ENCODE measurements around the gene HTR5A. TPM values are rescaled to one million over a fixed set of nuclear protein-coding genes. Genes with fewer than 3 reads are reported as not detected.

The HTR5A gene
- total RNA-seq, 4 donors from 2014 or later, result not detected

- H3K27ac ChIP-seq, result no peak overlapping the region
- no peaks in the 10 kb centered on the region for H3K27me3 ChIP-seq
- H3K4me3 ChIP-seq, result no peak overlapping the region
- H3K9me3 ChIP-seq, result no peaks in the 10 kb centered on the region
- DNase-seq, result no peak
- TF ChIP-seq CTCF (IDR thresholded peaks at IDR 0.05) (no peak), POLR2A (IDR thresholded peaks at IDR 0.05) (no peak)
- H3K4me1 ChIP-seq, result no peaks in the 10 kb centered on the region
- H3K36me3 ChIP-seq, result no peaks in the 10 kb centered on the region
These were observed 20.6 kb downstream of the HTR5A start for GRCh38 chr7:155090684-155091083.

- Histone ChIP-seq H3K27ac (no peak overlapping the region), H3K4me3 (no peak overlapping the region), H3K36me3 (no peaks in the 10 kb centered on the region), H3K27me3 (no peaks in the 10 kb centered on the region), H3K4me1 (no peaks in the 10 kb centered on the region), H3K9me3 (no peaks in the 10 kb centered on the region)
- no peak for DNase-seq
- no peak for TF ChIP-seq CTCF (IDR thresholded peaks at IDR 0.05)
- TF ChIP-seq POLR2A (IDR thresholded peaks at IDR 0.05), result no peak
These were observed 23.5 kb downstream of the HTR5A start for GRCh38 chr7:155093596-155093995.

GRCh38 chr7:155094636-155095135 lies 24.6 kb downstream of the HTR5A start:
- no peak overlapping the region for H3K4me3 ChIP-seq
- no peaks in the 10 kb centered on the region for H3K4me1 ChIP-seq
- H3K27ac ChIP-seq, result no peak overlapping the region
- H3K27me3 ChIP-seq, result no peaks in the 10 kb centered on the region
- TF ChIP-seq CTCF (IDR thresholded peaks at IDR 0.05) (no peak), POLR2A (IDR thresholded peaks at IDR 0.05) (no peak)
- no peak for DNase-seq
- no peaks in the 10 kb centered on the region for H3K9me3 ChIP-seq
- no peaks in the 10 kb centered on the region for H3K36me3 ChIP-seq

- no peaks in the 10 kb centered on the region for H3K36me3 ChIP-seq
- H3K4me3 ChIP-seq, result no peak overlapping the region
- DNase-seq, result no peak
- H3K27ac ChIP-seq, result no peak overlapping the region
- TF ChIP-seq CTCF (IDR thresholded peaks at IDR 0.05), result no peak
- TF ChIP-seq POLR2A (IDR thresholded peaks at IDR 0.05), result no peak
- H3K9me3 ChIP-seq, result no peaks in the 10 kb centered on the region
- no peaks in the 10 kb centered on the region for H3K4me1 ChIP-seq
- H3K27me3 ChIP-seq, result no peaks in the 10 kb centered on the region
These were observed 27.2 kb downstream of the HTR5A start for GRCh38 chr7:155097338-155097737.

GRCh38 chr7:155103839-155104238 lies 33.7 kb downstream of the HTR5A start:
- Histone ChIP-seq H3K36me3 (no peaks in the 10 kb centered on the region), H3K9me3 (no peaks in the 10 kb centered on the region), H3K27ac (no peak overlapping the region), H3K4me3 (no peak overlapping the region), H3K4me1 (no peaks in the 10 kb centered on the region), H3K27me3 (no peaks in the 10 kb centered on the region)
- no peak for DNase-seq
- TF ChIP-seq CTCF (IDR thresholded peaks at IDR 0.05) (no peak), POLR2A (IDR thresholded peaks at IDR 0.05) (no peak)

- Histone ChIP-seq H3K4me1 (no peaks in the 10 kb centered on the region), H3K27me3 (no peaks in the 10 kb centered on the region), H3K36me3 (no peaks in the 10 kb centered on the region), H3K4me3 (no peak overlapping the region), H3K9me3 (no peaks in the 10 kb centered on the region), H3K27ac (no peak overlapping the region)
- DNase-seq, result no peak
- TF ChIP-seq POLR2A (IDR thresholded peaks at IDR 0.05) (no peak), CTCF (IDR thresholded peaks at IDR 0.05) (no peak)
These were observed 34.8 kb downstream of the HTR5A start for GRCh38 chr7:155104913-155105312.

Data from Peyer's patch (tissue), 4 donors.